Subcutaneous abdominal adipose tissue (tissue), 5 donors: ENCODE results near the gene INAFM1.
A peak's percentile ranks its signal among the peaks of the same experiment; 100 is the strongest.
"Not testable (repeated sequence)": the region's sequence is repeated elsewhere in the genome, so short reads cannot be mapped to it uniquely, and the experiment has no call there.

Source experiments
- H3K27ac ChIP-seq: one replicate; pipeline ENCODE4 v1.7.0; 2013; ENCODE audit warnings: low read depth, mild to moderate bottlenecking, inconsistent platforms, low read length, moderate library complexity
- H3K27me3 ChIP-seq, 5 donors: one replicate each; pipeline ENCODE4 v1.7.0; 2013; ENCODE audit warnings: low read length in 5 of 5, inconsistent platforms in 1 of 5; ENCODE audit not compliant: control insufficient read depth in 5 of 5, insufficient read depth in 4 of 5
- H3K36me3 ChIP-seq, 5 donors: one replicate each; pipeline ENCODE4 v1.7.0; 2013; ENCODE audit warnings: low read length in 5 of 5; ENCODE audit not compliant: control insufficient read depth in 5 of 5, insufficient read depth in 5 of 5
- H3K4me1 ChIP-seq, 5 donors: one replicate each; pipeline ENCODE4 v1.7.0; 2013; ENCODE audit warnings: low read length in 5 of 5, mild to moderate bottlenecking in 3 of 5, moderate library complexity in 1 of 5; ENCODE audit not compliant: control insufficient read depth in 5 of 5, insufficient read depth in 5 of 5
- H3K4me3 ChIP-seq, 5 donors: one replicate each; pipeline ENCODE4 v1.7.0; 2013; ENCODE audit warnings: low read length in 5 of 5, low read depth in 1 of 5
- H3K9ac ChIP-seq, 5 donors: one replicate each; pipeline ENCODE4 v1.7.0; 2013; ENCODE audit warnings: low read length in 5 of 5, mild to moderate bottlenecking in 4 of 5, moderate library complexity in 3 of 5
- H3K9me3 ChIP-seq, 5 donors: one replicate each; pipeline ENCODE4 v1.7.0; 2013; ENCODE audit warnings: low read length in 5 of 5; ENCODE audit not compliant: control insufficient read depth in 5 of 5
- donor health status: healthy.
- donor health status: healthy.
- donor health status: healthy.
- donor health status: healthy.
- donor health status: healthy.

INAFM1 gene

GRCh38 chr19:47240996-47241918, 33.4 kb upstream of the INAFM1 start:
- Histone ChIP-seq H3K27ac (no peak overlapping the region), H3K36me3 (no peaks in the 10 kb centered on the region), H3K4me1 (peaks cover 3 to 36% (median 18%) of the 10 kb centered on the region in 5 donors), H3K4me3 (no peak overlapping the region), H3K9me3 (no peaks in the 10 kb centered on the region), H3K27me3 (peaks cover 11 to 24% (median 19%) of the 10 kb centered on the region in 5 donors), H3K9ac (no peak overlapping the region)

DNA sequence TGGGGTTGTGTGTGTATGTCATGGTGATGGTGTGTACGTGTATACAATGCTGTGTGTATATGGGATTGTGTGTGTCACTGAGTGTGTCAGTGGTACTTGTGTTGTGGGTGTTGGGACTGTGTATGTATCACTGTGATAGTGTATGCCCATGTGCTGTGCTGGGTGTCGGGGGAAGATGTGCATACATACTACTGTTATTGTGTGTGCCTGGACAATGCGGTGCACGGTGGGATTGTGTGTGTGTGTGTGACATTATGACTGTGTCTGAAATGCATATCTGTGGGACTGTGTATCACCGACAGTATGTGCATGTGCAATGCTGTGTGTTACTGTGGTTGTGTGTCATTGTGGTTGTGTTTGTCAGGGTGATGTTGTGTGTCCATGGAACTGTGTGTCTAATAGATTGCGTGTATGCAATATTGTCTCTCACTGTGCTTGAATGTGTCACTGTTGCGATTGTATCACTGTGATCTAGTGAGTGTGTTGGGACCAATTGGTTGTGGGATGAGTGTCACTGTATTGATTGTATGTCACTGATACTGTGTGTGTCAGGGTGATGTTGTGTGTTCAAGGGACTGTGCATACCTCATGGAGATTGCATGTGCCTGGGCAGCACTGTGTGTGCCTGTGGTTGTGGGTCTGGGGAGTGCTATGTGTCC, 32.6 kb upstream of the INAFM1 start:
- no peaks in the 10 kb centered on the region for H3K36me3 ChIP-seq
- peaks cover 11 to 24% (median 19%) of the 10 kb centered on the region in 5 donors for H3K27me3 ChIP-seq
- H3K4me3 ChIP-seq = no peak overlapping the region
- H3K4me1 ChIP-seq = peaks cover 3 to 36% (median 18%) of the 10 kb centered on the region in 5 donors
- no peaks in the 10 kb centered on the region for H3K9me3 ChIP-seq
- H3K9ac ChIP-seq = no peak overlapping the region
- no peak overlapping the region for H3K27ac ChIP-seq

DNA sequence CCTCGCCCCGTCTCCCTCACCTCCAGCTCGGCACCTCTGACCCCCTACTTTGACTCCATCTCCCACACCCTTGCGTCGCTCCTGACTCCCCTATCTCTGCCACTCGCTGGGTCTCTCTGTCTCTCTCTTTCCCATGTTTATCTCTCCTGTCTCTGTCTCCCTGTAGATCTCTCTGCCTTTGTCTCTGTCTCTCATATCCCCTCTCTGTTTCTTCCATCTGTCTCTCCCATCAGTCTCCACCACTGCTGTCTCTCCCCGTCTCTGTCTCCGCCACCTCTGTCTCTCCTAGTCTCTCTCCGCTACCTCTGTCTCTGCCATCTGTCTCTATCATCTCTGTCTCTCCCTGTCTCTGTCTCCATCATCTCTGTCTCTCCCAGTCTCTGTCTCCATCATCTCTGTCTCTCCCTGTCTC, 31.3 kb upstream of the INAFM1 start:
- H3K27ac ChIP-seq = no peak overlapping the region
- H3K36me3 ChIP-seq = no peaks in the 10 kb centered on the region
- no peaks in the 10 kb centered on the region for H3K9me3 ChIP-seq
- peak overlapping the region in 3 of 5 donors; percentile 31 to 52 (median 51) for H3K4me3 ChIP-seq
- H3K4me1 ChIP-seq = peaks cover 3 to 36% (median 18%) of the 10 kb centered on the region in 5 donors
- peak overlapping the region in 1 of 5 donors; percentile 39 for H3K9ac ChIP-seq
- H3K27me3 ChIP-seq = peaks cover 11 to 24% (median 19%) of the 10 kb centered on the region in 5 donors

GRCh38 chr19:47243776-47244547, 30.7 kb upstream of the INAFM1 start:
- Histone ChIP-seq H3K4me3 (peak overlapping the region; percentile 42 to 52 (median 51)), H3K9ac (peak overlapping the region in 3 of 5 donors; percentile 39 to 71 (median 51)), H3K9me3 (no peaks in the 10 kb centered on the region), H3K27ac (no peak overlapping the region), H3K36me3 (no peaks in the 10 kb centered on the region), H3K27me3 (peaks cover 11 to 24% (median 19%) of the 10 kb centered on the region in 5 donors), H3K4me1 (peaks cover 3 to 35% (median 18%) of the 10 kb centered on the region in 5 donors)

GRCh38 chr19:47247308-47247990, 27.2 kb upstream of the INAFM1 start:
- Histone ChIP-seq H3K27me3 (peaks cover 0 to 6% (median 0%) of the 10 kb centered on the region in 5 donors), H3K9ac (peak overlapping the region in 1 of 5 donors; percentile 45), H3K4me3 (no peak overlapping the region), H3K36me3 (no peaks in the 10 kb centered on the region), H3K9me3 (no peaks in the 10 kb centered on the region), H3K4me1 (peaks cover 3 to 13% (median 11%) of the 10 kb centered on the region in 5 donors), H3K27ac (no peak overlapping the region)

DNA sequence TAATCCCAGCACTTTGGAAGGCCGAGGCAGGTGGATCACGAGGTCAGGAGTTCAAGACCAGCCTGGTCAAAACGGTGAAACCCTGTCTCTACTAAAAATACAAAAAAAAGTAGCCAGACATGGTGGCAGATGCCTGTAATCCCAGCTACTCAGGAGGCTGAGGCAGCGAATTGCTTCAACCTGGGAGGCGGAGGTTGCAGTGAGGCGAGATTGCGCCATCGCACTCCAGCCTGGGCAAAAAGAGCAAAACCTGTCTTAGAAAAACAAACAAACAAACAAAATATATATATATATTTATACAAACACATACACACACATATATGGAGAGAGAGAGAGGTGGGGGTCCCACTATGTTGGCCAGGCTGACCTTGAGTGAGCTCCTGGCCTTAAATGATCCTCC, 21.7 kb upstream of the INAFM1 start:
- H3K4me1 ChIP-seq = peaks cover 7 to 15% (median 14%) of the 10 kb centered on the region in 5 donors
- H3K4me3 ChIP-seq, H3K27ac ChIP-seq, H3K27me3 ChIP-seq, H3K36me3 ChIP-seq, H3K9me3 ChIP-seq, H3K9ac ChIP-seq: not testable (repeated sequence)

GRCh38 chr19:47253467-47253881, 21.2 kb upstream of the INAFM1 start:
- no peak overlapping the region for H3K4me3 ChIP-seq
- no peak overlapping the region for H3K9ac ChIP-seq

DNA sequence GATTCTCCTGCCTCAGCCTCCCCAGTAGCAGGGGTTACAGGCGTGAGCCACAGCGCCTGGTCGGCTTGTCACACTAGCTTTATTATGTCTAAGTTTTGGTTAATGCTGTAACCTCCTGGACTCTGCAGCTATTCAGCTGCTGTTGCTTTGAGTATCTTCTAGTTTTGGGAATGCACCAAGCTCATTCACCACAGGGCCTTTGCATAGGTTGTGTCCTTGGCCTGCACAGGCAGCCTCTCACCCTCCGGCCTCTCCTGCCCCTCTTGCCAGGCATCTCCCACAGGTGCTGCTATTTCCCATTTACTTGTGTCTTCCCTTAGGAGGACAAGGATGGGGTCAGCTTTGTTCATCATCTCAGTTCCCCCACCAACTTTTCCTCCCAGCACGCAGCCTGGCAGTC, 20.7 kb upstream of the INAFM1 start:
- no peak overlapping the region for H3K9ac ChIP-seq
- no peak overlapping the region for H3K27ac ChIP-seq
- H3K9me3 ChIP-seq = no peaks in the 10 kb centered on the region

More at GRCh38 chr19:47253467-47253881, 21.2 kb upstream of the INAFM1 start:
- no peak overlapping the region for H3K27ac ChIP-seq
- H3K4me1 ChIP-seq = peaks cover 8 to 20% (median 17%) of the 10 kb centered on the region in 5 donors
- H3K36me3 ChIP-seq = peaks cover 0 to 2% (median 1%) of the 10 kb centered on the region in 5 donors
- H3K9me3 ChIP-seq = no peaks in the 10 kb centered on the region
- H3K27me3 ChIP-seq = peaks cover 0 to 4% (median 0%) of the 10 kb centered on the region in 5 donors

More for the DNA sequence above, 20.7 kb upstream of the INAFM1 start:
- Histone ChIP-seq H3K36me3 (peaks cover 0 to 7% (median 6%) of the 10 kb centered on the region in 5 donors), H3K27me3 (peaks cover 0 to 4% (median 0%) of the 10 kb centered on the region in 5 donors), H3K4me1 (peaks cover 8 to 25% (median 19%) of the 10 kb centered on the region in 5 donors), H3K4me3 (no peak overlapping the region)
